GM12892 (cell line): ENCODE results near the gene WWC2.

ENCODE experiments used
- DNase-seq: peaks from one replicate; pipeline ENCODE4 v3.0.0; 2011; ENCODE audit not compliant: insufficient read length
- FAIRE-seq: peaks from 2 replicates; lab custom pipeline; 2011; peaks lifted over from hg19 to GRCh38; lab: Jason Lieb, UNC
- POLR2A ChIP-seq: IDR thresholded peaks from 2 replicates; pipeline ENCODE4 v1.6.1; 2011; ENCODE audit warnings: low read depth, low read length, control low read depth
- POLR2AphosphoS5 ChIP-seq: IDR thresholded peaks from 2 replicates; pipeline ENCODE4 v1.6.1; 2011; ENCODE audit warnings: low read depth, low read length, control low read depth
- TAF1 ChIP-seq: IDR thresholded peaks from 2 replicates; pipeline ENCODE4 v1.6.1; 2011; ENCODE audit warnings: low read depth, mild to moderate bottlenecking, control low read depth, low read length, borderline replicate concordance

Gene WWC2

DNA sequence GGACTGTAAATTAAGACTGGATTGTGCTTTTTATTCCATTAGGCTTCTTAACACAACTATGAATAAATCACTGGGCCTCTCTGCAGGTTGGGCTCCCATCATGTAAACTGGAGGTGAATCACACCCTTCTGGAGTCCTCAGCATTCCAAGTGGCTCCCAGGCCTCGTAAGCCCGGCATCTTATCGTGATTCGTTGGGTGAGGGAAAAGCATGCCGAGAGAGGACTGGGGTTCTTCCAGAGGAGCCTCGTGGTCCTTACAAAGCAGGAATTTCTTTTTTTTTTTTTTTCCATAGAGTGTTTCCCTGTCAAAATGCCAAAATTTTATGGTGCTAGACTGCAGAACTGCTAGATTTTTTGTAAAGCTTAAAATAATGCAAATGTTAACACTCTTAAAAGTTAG is 201.0 kb downstream of the WWC2 start:
- DNase-seq (no peak), FAIRE-seq (no peak)
- TF ChIP-seq POLR2AphosphoS5 = no peak
- no peak for TF ChIP-seq POLR2A
- TF ChIP-seq TAF1 = no peak

DNA sequence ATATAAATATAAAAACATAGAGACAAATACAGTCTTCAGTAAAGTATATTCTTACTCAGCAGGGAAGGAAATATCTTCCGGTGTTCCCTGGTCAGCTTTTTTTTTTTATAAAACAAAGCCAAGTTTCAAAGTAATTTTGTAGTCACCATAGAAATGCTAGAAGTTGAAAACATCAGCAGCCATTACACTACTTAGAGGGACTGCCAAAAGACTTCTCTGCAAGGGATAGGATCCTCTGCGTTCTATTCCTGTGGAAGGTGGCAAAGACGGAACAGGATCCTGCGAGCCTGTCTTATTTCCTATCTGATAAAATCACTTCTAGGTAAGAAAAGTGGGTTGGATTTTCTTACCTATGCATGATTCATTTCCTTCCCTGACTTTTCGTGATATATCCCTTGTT is 201.6 kb downstream of the WWC2 start:
- TF ChIP-seq TAF1 = no peak
- no peak for TF ChIP-seq POLR2AphosphoS5
- TF ChIP-seq POLR2A = no peak
- DNase-seq (no peak), FAIRE-seq (no peak)

DNA sequence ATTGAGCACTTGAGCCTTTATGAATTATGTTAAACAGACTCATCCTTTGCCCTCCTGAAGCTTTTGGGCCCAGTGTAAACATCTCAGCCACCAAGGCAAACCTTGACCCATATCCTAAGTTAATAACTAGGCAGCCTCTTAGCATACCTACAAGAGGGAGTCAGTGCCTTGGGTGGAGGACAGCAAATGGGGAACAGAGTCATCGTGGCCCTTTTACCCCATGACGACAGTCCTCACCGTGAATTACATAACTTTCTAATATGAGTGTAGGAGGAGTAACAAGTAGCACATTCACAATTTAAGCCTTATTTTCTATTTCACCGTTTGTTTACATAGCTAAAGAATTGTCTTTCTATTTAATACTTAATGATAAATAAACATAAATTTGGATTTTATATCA is 204.2 kb downstream of the WWC2 start:
- TF ChIP-seq POLR2A (no peak), TAF1 (no peak), POLR2AphosphoS5 (no peak)
- DNase-seq (no peak), FAIRE-seq (no peak)

DNA sequence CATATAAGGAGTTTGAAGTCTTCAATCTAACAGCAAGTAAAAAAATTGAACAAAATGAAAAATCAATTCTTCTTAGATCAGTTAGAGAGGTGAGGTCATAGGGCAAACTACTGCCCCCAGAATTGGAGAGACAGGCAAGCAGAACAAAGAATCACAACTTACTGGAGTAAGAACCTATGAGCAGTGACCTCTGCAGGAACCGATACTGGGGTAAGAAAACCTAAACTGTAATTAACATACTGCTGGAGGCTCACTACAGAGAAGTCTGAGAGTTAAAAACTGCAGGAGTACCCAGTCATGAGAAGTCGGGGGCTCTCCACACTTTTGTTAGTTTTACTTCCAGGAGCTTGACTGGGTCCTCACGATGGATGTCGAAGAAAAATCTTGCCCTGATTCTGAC is 205.0 kb downstream of the WWC2 start:
- DNase-seq (no peak), FAIRE-seq (no peak)
- no peak for TF ChIP-seq TAF1
- TF ChIP-seq POLR2A = no peak
- no peak for TF ChIP-seq POLR2AphosphoS5

DNA sequence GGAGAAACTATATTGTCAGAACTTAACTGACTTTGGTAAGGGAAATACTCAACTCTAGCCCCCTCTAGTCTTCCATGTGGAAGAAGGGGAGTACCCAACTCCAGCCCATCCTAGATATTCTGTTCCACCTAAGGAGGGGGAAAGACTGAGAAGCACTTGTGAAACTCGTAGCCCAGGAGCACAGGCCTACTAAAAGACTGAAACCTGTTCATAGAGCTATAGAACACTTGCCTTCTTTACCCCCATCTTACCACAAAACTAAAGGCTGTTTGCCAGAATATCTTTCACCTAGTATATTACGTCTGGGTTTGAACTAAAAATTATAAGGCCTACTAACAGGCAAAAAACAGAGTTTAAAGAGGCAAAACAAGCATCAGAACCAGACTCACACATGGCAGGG is 205.5 kb downstream of the WWC2 start:
- TF ChIP-seq POLR2A (no peak), POLR2AphosphoS5 (no peak), TAF1 (no peak)
- DNase-seq (no peak), FAIRE-seq (no peak)

DNA sequence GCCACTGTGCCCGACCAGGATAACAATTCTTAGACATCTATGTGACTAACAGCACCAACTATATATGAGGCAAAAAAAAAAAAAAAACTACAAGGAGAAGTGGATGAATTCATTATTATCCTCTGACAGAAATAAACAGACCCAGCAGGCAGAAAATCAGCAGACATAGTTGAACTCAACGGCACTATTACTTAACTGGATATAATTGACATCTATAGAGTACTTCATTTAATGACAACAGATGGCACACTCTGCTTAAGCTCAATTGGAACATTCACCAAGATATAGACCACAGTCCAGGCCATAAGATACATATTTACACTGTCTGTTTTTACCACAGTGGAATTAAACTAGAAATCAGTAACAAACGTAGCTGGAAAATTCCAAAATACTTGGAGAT is 207.8 kb downstream of the WWC2 start:
- FAIRE-seq (no peak), DNase-seq (no peak)
- TF ChIP-seq TAF1 = no peak
- TF ChIP-seq POLR2A = no peak
- no peak for TF ChIP-seq POLR2AphosphoS5

DNA sequence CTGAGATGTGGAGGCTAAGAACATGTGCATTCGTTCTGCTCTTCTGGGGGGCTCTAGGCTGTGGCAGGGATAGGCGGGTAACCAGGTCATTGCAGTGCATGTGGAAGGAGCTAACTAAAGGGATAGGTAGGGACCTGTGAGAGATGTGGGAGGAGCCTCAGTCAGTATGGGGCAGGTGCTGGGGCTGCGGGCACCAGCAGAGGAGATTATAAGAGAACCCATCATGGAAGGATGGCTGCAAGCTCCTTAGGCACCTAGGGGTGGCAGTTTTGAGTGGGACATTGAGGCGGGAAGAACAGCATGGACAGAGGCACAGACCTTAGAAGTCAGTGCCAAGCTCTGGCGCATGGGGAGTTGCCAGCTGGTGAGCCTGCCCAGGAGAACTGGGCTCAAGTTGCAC is 213.8 kb downstream of the WWC2 start:
- FAIRE-seq (no peak), DNase-seq (no peak)
- TF ChIP-seq POLR2AphosphoS5 (no peak), TAF1 (no peak), POLR2A (no peak)

DNA sequence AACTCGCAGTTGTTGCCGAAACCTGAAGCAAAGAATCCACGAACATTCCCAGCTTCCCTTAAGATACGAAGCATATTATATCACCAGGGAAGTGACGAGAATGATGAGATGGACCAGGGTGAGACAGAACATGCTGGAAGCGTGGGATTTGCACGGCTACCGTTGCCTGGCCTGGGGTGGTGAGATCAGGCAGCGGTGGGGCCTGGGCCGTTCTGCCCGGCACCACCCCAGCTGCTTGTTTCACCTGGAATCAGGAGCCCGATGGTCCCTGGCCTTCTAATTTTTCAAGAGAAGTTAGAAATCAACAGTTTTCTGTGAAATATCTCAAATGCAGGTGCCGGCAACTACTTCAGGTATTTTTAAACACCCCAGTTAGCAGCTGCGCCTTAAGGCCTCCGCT is 215.3 kb downstream of the WWC2 start:
- no peak for FAIRE-seq
- no peak for TF ChIP-seq TAF1
- DNase-seq = no peak

DNA sequence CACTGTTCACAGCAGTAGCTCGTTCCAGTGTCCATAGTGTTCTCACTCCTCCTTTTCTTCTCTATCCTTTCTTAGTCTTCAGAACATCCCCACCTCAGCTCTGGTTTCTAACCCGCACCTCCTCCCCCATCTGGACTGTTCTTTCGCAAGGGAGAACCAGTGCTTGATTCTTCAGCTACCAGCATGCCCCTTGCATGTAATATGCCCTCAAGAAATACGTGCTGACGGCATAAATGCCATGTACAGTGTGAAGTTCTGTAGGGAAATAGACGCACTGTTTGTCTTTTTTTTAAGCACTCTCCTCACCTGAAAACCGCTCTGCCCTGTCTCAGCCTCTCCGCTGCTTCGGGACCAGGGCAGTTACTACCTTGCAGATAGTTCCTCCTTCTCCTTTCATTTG is 215.7 kb downstream of the WWC2 start:
- DNase-seq = no peak
- FAIRE-seq = no peak
- TF ChIP-seq TAF1 (no peak), POLR2A (no peak), POLR2AphosphoS5 (no peak)

DNA sequence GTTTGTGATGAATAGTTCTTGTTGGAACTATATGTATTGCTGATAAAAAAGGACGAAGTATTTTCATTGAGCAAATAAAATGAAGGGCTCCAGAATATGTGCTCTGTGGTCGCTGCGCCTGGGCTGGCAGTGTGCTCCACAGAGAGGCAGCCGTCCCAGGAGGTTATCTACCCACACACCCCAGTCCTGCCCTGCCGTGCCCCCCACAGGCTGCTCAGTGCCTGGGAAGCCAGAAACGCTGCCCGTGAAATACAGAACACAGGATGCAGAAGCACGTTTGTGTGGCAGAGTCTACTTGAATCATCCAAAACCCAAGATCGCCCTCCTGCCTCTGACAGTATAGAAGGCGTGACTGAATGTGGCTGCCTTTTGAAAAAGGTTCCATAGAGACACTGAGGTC is 219.6 kb downstream of the WWC2 start:
- no peak for FAIRE-seq
- TF ChIP-seq TAF1 (no peak), POLR2A (no peak)
- DNase-seq = no peak

DNA sequence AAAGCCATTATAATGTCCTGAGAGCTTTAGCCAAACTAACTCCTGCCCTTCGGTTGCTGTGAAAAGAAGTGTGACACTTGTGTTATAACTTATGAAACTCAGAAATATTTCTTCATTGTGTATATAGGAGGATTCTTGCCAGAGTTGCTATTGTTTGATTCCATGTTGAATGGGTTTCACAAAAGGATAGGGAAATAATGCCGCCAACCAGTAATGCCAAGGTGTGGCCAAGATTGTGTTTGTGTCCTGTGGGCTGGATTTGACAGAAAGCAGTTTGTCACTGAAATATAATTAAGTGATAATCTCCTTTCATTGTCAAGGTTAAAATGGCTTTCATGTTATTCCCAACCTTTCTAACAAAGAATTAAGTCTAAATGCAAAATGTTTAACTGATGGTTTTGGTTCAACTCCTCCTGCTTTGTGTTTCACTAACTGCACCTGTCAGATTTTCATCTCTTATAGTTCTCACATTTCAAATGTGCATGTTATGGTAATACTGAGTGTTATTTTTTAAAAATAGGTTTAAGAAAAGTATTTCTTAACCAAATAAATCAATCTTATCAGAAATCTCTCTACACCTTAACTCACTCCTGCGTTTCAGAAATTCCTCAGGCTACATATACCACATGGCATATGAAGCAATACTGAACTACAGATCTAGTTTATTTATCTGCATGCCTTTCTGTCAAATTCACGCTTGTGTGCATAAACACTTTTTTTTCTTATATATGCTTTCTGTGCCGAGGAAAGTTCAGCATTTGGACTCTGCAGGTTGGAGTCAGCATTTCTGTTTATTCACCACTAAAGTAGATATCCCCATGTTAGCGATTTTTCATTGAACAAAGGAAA is 221.4 kb downstream of the WWC2 start, which contains the start of gene CLDN22:
TSS of gene CLDN22 (minus strand) at position 66 of the 849 bp plus-strand sequence. CDS start at position 8, 58 bp downstream.
- FAIRE-seq = no peak
- TF ChIP-seq POLR2AphosphoS5 (no peak), POLR2A (no peak), TAF1 (no peak)

DNA sequence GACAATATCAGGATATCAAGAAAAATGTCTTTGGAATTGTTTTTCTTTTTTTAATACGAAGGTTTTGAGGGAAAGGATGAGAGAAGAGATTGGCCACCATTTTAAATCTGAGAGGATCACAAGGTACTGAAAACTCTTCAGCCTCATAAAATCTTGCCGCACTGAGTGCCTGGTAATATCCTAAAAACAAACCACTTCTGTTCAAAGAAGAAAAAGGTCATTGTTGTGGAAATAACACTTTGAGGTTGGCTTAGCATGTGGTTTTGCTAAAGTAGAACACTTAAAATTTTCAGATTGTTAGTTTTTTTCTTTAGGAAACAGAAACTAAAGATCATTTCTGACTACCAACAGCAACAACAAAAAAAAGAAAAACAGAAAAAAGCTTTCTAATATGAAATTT is 222.0 kb downstream of the WWC2 start:
- TF ChIP-seq POLR2A = no peak
- no peak for TF ChIP-seq POLR2AphosphoS5
- TF ChIP-seq TAF1 = no peak
- DNase-seq = no peak
- no peak for FAIRE-seq

More for the DNA sequence above, 221.4 kb downstream of the WWC2 start, which contains the start of gene CLDN22:
- no peak for DNase-seq

DNA sequence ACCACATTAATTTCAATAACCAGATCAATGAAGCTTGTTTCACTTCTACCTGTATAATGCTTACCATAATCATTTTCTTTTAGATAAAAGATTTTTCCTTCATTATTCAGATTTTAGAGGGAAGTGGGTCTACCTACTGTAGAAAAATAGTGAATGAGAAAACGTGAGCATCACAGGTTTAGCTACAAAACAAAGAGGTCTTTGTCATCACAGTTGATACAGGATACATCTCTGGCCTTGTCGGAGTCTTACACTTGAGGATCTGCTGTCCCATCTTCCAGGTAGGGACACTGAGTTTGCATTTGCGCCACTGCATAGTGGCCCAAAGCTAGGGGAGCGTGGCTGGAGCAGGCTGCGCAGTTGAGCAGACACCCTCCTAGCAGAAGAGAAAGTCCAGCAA is 222.5 kb downstream of the WWC2 start:
- TF ChIP-seq POLR2AphosphoS5 = no peak
- no peak for TF ChIP-seq TAF1
- TF ChIP-seq POLR2A = no peak
- FAIRE-seq = no peak
- no peak for DNase-seq
